ENCODE data around the gene GLCCI1.

GLCCI1 gene

GRCh38 chr7:8136051-8136730 lies 167.6 kb downstream of the GLCCI1 start:
- no peak for DNase-seq
